Endothelial cell of umbilical vein (primary cell): ENCODE measurements around the gene GALR2. TPM values are rescaled to one million over a fixed set of nuclear protein-coding genes. Genes with fewer than 3 reads are reported as not detected.

Experiments
- BruUV-seq: library from RNA; stranded (reverse); fragments of 400-500 nt; replicated peaks from 2 replicates; lab custom pipeline; 2021; lab: Mats Ljungman, UMichigan
- CTCF ChIA-PET: fragments of 300-600, 350-600 bp; sonication (Branson Sonifier 250); formaldehyde crosslinking; loops from one replicate; lab custom pipeline; 2021; ENCODE audit warnings: antibody characterized with exemption, inconsistent platforms; lab: Charles Lee
- POLR2A ChIA-PET: fragments of 300-600, 350-600 bp; sonication (Branson Sonifier 250); formaldehyde crosslinking; loops from one replicate; lab custom pipeline; 2021; ENCODE audit warnings: antibody characterized with exemption, inconsistent platforms; lab: Charles Lee
- DNase-seq: peaks from one replicate; pipeline ENCODE4 v3.0.0-alpha.2; 2011; ENCODE audit warnings: low read depth, low spot score
- FAIRE-seq: peaks from 2 replicates; lab custom pipeline; 2011; peaks lifted over from hg19 to GRCh38; lab: Jason Lieb, UNC
- H2AFZ ChIP-seq: 2 replicates; pipeline ENCODE4 v1.6.0; 2012; ENCODE audit warnings: low read depth, low read length, control low read depth, inconsistent platforms
- H3K27ac ChIP-seq: 2 replicates; pipeline ENCODE4 v1.5.1; 2011; ENCODE audit warnings: low read depth, mild to moderate bottlenecking, control low read depth, low read length, moderate library complexity; ENCODE audit not compliant: insufficient read depth
- H3K27me3 ChIP-seq, 2 experiments: 2 replicates each; pipeline versions ENCODE4 v1.6.0 to v1.6.1; 2011; ENCODE audit warnings: low read length in 2 of 2, mixed read lengths in 1 of 2; ENCODE audit not compliant: control insufficient read depth in 2 of 2, insufficient read depth in 2 of 2
- H3K36me3 ChIP-seq, 2 experiments: 2 replicates in 1 of 2; 3 replicates in 1 of 2; pipeline ENCODE4 v1.5.1; 2011; ENCODE audit warnings: low read length in 2 of 2, mild to moderate bottlenecking in 1 of 2, moderate library complexity in 1 of 2; ENCODE audit not compliant: control insufficient read depth in 2 of 2, insufficient read depth in 2 of 2; ENCODE audit errors: extremely low read depth in 1 of 2
- H3K4me1 ChIP-seq: 3 replicates; pipeline ENCODE4 v1.5.1; 2011; ENCODE audit warnings: mild to moderate bottlenecking, low read length; ENCODE audit not compliant: control insufficient read depth, insufficient read depth; ENCODE audit errors: extremely low read depth
- H3K4me2 ChIP-seq: 2 replicates; pipeline ENCODE4 v1.6.1; 2011; ENCODE audit warnings: low read length, control low read depth, mixed read lengths; ENCODE audit not compliant: insufficient read depth
- H3K4me3 ChIP-seq, 3 experiments: fragments of 200-600 bp in 1 of 3; sonication (generic), shearing (Covaris generic) in 1 of 3; replicated peaks in 1 of 3; 2 replicates each; pipeline ENCODE4 v1.5.1; 2011 to 2016; ENCODE audit warnings: control low read depth in 3 of 3, low read length in 3 of 3, mild to moderate bottlenecking in 2 of 3, inconsistent platforms in 1 of 3, low read depth in 1 of 3, moderate library complexity in 1 of 3; ENCODE audit not compliant: insufficient read depth in 1 of 3
- H3K79me2 ChIP-seq: 2 replicates; pipeline ENCODE4 v1.6.0; 2012; ENCODE audit warnings: low read length, inconsistent platforms; ENCODE audit not compliant: control insufficient read depth, insufficient read depth
- H3K9ac ChIP-seq: replicated peaks from 2 replicates; pipeline ENCODE3; 2011; ENCODE audit warnings: low read length, control low read depth; ENCODE audit not compliant: insufficient read depth; ENCODE audit errors: extremely low read depth
- H3K9me1 ChIP-seq: replicated peaks from 3 replicates; pipeline ENCODE4 v1.6.0; 2011; ENCODE audit warnings: mild to moderate bottlenecking, low read length; ENCODE audit not compliant: control insufficient read depth, insufficient read depth; ENCODE audit errors: extremely low read depth
- H3K9me3 ChIP-seq: replicated peaks from 2 replicates; pipeline ENCODE4 v1.5.1; 2012; ENCODE audit warnings: low read length, inconsistent platforms; ENCODE audit not compliant: control insufficient read depth, insufficient read depth
- H4K20me1 ChIP-seq: replicated peaks from 2 replicates; pipeline ENCODE3; 2011; ENCODE audit warnings: mild to moderate bottlenecking, low read length; ENCODE audit not compliant: control insufficient read depth, insufficient read depth; ENCODE audit errors: extremely low read depth
- EZH2 ChIP-seq: IDR thresholded peaks from 2 replicates; pipeline ENCODE4 v1.6.1; 2012; ENCODE audit warnings: borderline replicate concordance, low read depth, mild to moderate bottlenecking, moderate library complexity, low read length, inconsistent platforms; ENCODE audit not compliant: severe bottlenecking
- FOS ChIP-seq: IDR thresholded peaks from 2 replicates; pipeline ENCODE4 v1.6.1; 2011; ENCODE audit warnings: mild to moderate bottlenecking, low read length, moderate library complexity, borderline replicate concordance; ENCODE audit not compliant: insufficient read depth
- GATA2 ChIP-seq: IDR thresholded peaks from 2 replicates; pipeline ENCODE4 v1.7.0; 2011; ENCODE audit warnings: low read depth, mild to moderate bottlenecking, moderate library complexity, mixed read lengths, low read length; ENCODE audit not compliant: insufficient read length, insufficient read depth
- JUN ChIP-seq: IDR thresholded peaks from 2 replicates; pipeline ENCODE4 v1.6.1; 2011; ENCODE audit warnings: borderline replicate concordance, low read depth; ENCODE audit not compliant: insufficient read length, insufficient read depth
- MYC ChIP-seq: IDR thresholded peaks from one replicate; pipeline ENCODE4 v1.6.1; 2011; ENCODE audit warnings: mild to moderate bottlenecking, low read depth, low read length
- POLR2A ChIP-seq: IDR thresholded peaks from 2 replicates; pipeline ENCODE4 v1.6.1; 2012; ENCODE audit warnings: low read depth, mild to moderate bottlenecking, control low read depth, low read length
- POLR2AphosphoS5 ChIP-seq: IDR thresholded peaks from 2 replicates; pipeline ENCODE4 v1.6.1; 2012; ENCODE audit warnings: low read depth, mild to moderate bottlenecking, control low read depth, low read length, moderate library complexity; ENCODE audit not compliant: insufficient read depth
- dilution Hi-C: fragments of 300-500 bp; cut with MboI; formaldehyde crosslinking; loops from one replicate; pipeline ENCODE4 v1.15.0; 2019; ENCODE audit warnings: low sequenced_read_pairs; ENCODE audit not compliant: extremely low pct_ligation_motif_present
- intact Hi-C: fragments of 100-400 bp; cut with micrococcal nuclease; formaldehyde crosslinking; loops from one replicate; pipeline ENCODE4 v1.10.0; 2022
- polyA plus RNA-seq, 4 experiments: library from polyadenylated mRNA; depleted of rRNA in 3 of 4; stranded (reverse) in 3 of 4; unstranded in 1 of 4; fragments of >200 nt; gene quantifications; 2 replicates each; pipeline versions ENCODE4 v1.2.1 to v1.2.3, GENCODE V29; 2011 to 2012; ENCODE audit warnings: missing spikeins in 1 of 4
- total RNA-seq: library from RNA; stranded (reverse); gene quantifications from 2 replicates; pipeline ENCODE4 v1.2.3, GENCODE V29; 2021
- TF ChIP-seq, protein P1 (sequence below): IDR thresholded peaks from 2 replicates; pipeline ENCODE4 v1.6.1; 2011; ENCODE audit not compliant: insufficient read depth, insufficient read length
- TF ChIP-seq, protein P2 (sequence below), 2 donors: IDR thresholded peaks; 1 replicate in 1 of 2; 2 replicates in 1 of 2; pipeline ENCODE4 v1.5.1; 2011; ENCODE audit warnings: low read length in 2 of 2, mild to moderate bottlenecking in 2 of 2, moderate library complexity in 2 of 2, control low read depth in 1 of 2, inconsistent platforms in 1 of 2, low read depth in 1 of 2; ENCODE audit not compliant: insufficient read depth in 1 of 2; ENCODE audit errors: extremely low read depth in 1 of 2

Gene GALR2
- total and polyA plus RNA-seq, 2 donors (not counting 3 experiments of a cell fraction or from before 2014, with no cell fraction given): 0.47 TPM; not detected in 1

GRCh38 chr17:76082326-76083251, 8.0 kb downstream of the GALR2 start:
- ChIA-PET POLR2A (no interaction called here), CTCF (no interaction called here)
- TF ChIP-seq FOS: no peak
- no peak for TF ChIP-seq GATA2
- no peak for TF ChIP-seq MYC
- no peak for TF ChIP-seq JUN
- no peak for TF ChIP-seq POLR2A
- TF ChIP-seq POLR2AphosphoS5: no peak
- TF ChIP-seq EZH2: no peak
- TF ChIP-seq, protein P1, sequence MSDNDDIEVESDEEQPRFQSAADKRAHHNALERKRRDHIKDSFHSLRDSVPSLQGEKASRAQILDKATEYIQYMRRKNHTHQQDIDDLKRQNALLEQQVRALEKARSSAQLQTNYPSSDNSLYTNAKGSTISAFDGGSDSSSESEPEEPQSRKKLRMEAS: no peak
- TF ChIP-seq, protein P2, sequence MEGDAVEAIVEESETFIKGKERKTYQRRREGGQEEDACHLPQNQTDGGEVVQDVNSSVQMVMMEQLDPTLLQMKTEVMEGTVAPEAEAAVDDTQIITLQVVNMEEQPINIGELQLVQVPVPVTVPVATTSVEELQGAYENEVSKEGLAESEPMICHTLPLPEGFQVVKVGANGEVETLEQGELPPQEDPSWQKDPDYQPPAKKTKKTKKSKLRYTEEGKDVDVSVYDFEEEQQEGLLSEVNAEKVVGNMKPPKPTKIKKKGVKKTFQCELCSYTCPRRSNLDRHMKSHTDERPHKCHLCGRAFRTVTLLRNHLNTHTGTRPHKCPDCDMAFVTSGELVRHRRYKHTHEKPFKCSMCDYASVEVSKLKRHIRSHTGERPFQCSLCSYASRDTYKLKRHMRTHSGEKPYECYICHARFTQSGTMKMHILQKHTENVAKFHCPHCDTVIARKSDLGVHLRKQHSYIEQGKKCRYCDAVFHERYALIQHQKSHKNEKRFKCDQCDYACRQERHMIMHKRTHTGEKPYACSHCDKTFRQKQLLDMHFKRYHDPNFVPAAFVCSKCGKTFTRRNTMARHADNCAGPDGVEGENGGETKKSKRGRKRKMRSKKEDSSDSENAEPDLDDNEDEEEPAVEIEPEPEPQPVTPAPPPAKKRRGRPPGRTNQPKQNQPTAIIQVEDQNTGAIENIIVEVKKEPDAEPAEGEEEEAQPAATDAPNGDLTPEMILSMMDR (IDR thresholded peaks at IDR 0.05; ENCODE audit: extremely low read depth in 1 of 2, insufficient read depth in 1 of 2, low read depth in 1 of 2, low read length in 2 of 2): no peak
- TSS peak; percentile 4 for BruUV-seq
- intact Hi-C loops (no loop called here), dilution Hi-C loops (no loop called here)
- Histone ChIP-seq H3K9ac (no peak overlapping the region), H3K79me2 (no peaks in the 10 kb centered on the region), H3K27ac (no peak overlapping the region), H3K9me3 (no peaks in the 10 kb centered on the region), H2AFZ (no peak overlapping the region), H3K4me2 (no peak overlapping the region), H3K27me3 (peaks cover 30% of the 10 kb centered on the region in 2 experiments), H3K36me3 (peaks cover 0 to 46% of the 10 kb centered on the region in 2 experiments), H3K4me1 (no peaks in the 10 kb centered on the region), H3K9me1 (no peaks in the 10 kb centered on the region), H4K20me1 (no peaks in the 10 kb centered on the region), H3K4me3 (no peak overlapping the region)
- DNase-seq (no peak), FAIRE-seq (no peak)
